A549 (cell line): ENCODE measurements around the gene CXCL1. TPM values are rescaled to one million over a fixed set of nuclear protein-coding genes. Genes with fewer than 3 reads are reported as not detected.

Source experiments
- ATAC-seq, 2 experiments: fragments of 200-7000 bp in 1 of 2; fragments of >200 bp in 1 of 2; cut with Nextera tagmentation in 1 of 2; cut with Tn5 transposase in 1 of 2; 3 replicates each; pipeline versions ENCODE4 v1.8.0 to v1.9.1; 2018 to 2020; ENCODE audit warnings: mild to moderate bottlenecking in 1 of 2, moderate library complexity in 1 of 2
- CTCF ChIA-PET: fragments of 300-600 bp; sonication (Branson Sonifier 250); formaldehyde crosslinking; extraction: SDS; loops from one replicate; lab custom pipeline; 2021; ENCODE audit warnings: antibody characterized with exemption, inconsistent platforms; lab: Yijun Ruan, JAX
- POLR2A ChIA-PET: fragments of 350-600 bp; formaldehyde crosslinking; extraction: SDS; loops from one replicate; lab custom pipeline; 2021; ENCODE audit warnings: antibody characterized with exemption, inconsistent platforms; lab: Yijun Ruan, JAX
- DNase-seq, 2 experiments: peaks; one replicate each; pipeline versions ENCODE4 v3.0.0 to v3.0.0-alpha.2; 2011 to 2016; ENCODE audit warnings: low read depth in 1 of 2, low spot score in 1 of 2
- FAIRE-seq: peaks from 2 replicates; lab custom pipeline; 2011; peaks lifted over from hg19 to GRCh38; lab: Jason Lieb, UNC
- H3K27ac ChIP-seq, 2 experiments: fragments of >200 bp; sonication (Bioruptor Twin); formaldehyde crosslinking; 3 replicates each; pipeline ENCODE4 v1.5.1; 2016 to 2017
- H3K4me1 ChIP-seq: fragments of >200 bp; sonication (Bioruptor Twin); formaldehyde crosslinking; 3 replicates; pipeline ENCODE4 v1.6.1; 2016
- H3K4me2 ChIP-seq: fragments of >200 bp; sonication (Bioruptor Twin); formaldehyde crosslinking; 3 replicates; pipeline ENCODE4 v1.6.1; 2016
- H3K4me3 ChIP-seq: fragments of >200 bp; sonication (Bioruptor Twin); formaldehyde crosslinking; 3 replicates; pipeline ENCODE4 v1.5.1; 2016
- H3K9me3 ChIP-seq: fragments of >200 bp; sonication (Bioruptor Twin); formaldehyde crosslinking; 3 replicates; pipeline ENCODE4 v1.6.1; 2016
- CHD2 ChIP-seq: fragments of 150-350 bp; IDR thresholded peaks from 2 replicates; pipeline ENCODE4 v1.6.1; 2014; ENCODE audit warnings: low read length; ENCODE audit not compliant: partially characterized antibody
- E2F6 ChIP-seq: IDR thresholded peaks from 2 replicates; pipeline ENCODE4 v1.6.1; 2012; ENCODE audit warnings: low read depth, borderline replicate concordance
- ELK1 ChIP-seq: fragments of 150-350 bp; IDR thresholded peaks from 2 replicates; pipeline ENCODE4 v1.6.1; 2014; ENCODE audit warnings: low read depth, mild to moderate bottlenecking, low read length
- FOSB ChIP-seq: fragments of 250-450 bp; sonication (Bioruptor Pico); IDR thresholded peaks from 2 replicates; pipeline ENCODE4 v1.5.0; 2020; ENCODE audit warnings: mild to moderate bottlenecking, moderate library complexity
- GATA3 ChIP-seq: IDR thresholded peaks from 2 replicates; pipeline ENCODE4 v1.6.1; 2012; ENCODE audit warnings: borderline replicate concordance
- HES2 ChIP-seq: fragments of >200 bp; sonication (Bioruptor Twin); formaldehyde crosslinking; IDR thresholded peaks from 2 replicates; pipeline ENCODE4 v1.6.1; 2016
- HOXA7 ChIP-seq: fragments of 250-450 bp; sonication (Bioruptor Pico); IDR thresholded peaks from 2 replicates; pipeline ENCODE4 v1.5.0; 2020; ENCODE audit warnings: mild to moderate bottlenecking, moderate library complexity
- HOXB5 ChIP-seq: fragments of 250-450 bp; sonication (Bioruptor Pico); IDR thresholded peaks from 2 replicates; pipeline ENCODE4 v1.5.0; 2020; ENCODE audit warnings: mild to moderate bottlenecking, moderate library complexity
- JUNB ChIP-seq: fragments of >200 bp; sonication (Bioruptor Twin); formaldehyde crosslinking; IDR thresholded peaks from 2 replicates; pipeline ENCODE4 v1.6.1; 2016
- KDM1A ChIP-seq: fragments of 200-600 bp; sonication (generic); IDR thresholded peaks from 2 replicates; pipeline ENCODE4 v1.6.1; 2016; ENCODE audit warnings: low read depth, mild to moderate bottlenecking
- KDM5A ChIP-seq: fragments of 200-600 bp; sonication (generic); IDR thresholded peaks from 2 replicates; pipeline ENCODE4 v1.6.1; 2016; ENCODE audit warnings: antibody characterized with exemption, mild to moderate bottlenecking
- MYC ChIP-seq: IDR thresholded peaks from 2 replicates; pipeline ENCODE4 v1.6.1; 2012; ENCODE audit warnings: mild to moderate bottlenecking, inconsistent platforms, low read length, improper control_type of control experiment, borderline replicate concordance
- NFE2L2 ChIP-seq: fragments of 150-350 bp; conservative IDR thresholded peaks from 2 replicates; pipeline ENCODE4 v1.6.1; 2014; ENCODE audit warnings: low read length
- PBX3 ChIP-seq: IDR thresholded peaks from 2 replicates; pipeline ENCODE4 v1.6.1; 2012
- PHF8 ChIP-seq: fragments of 200-600 bp; sonication (generic); IDR thresholded peaks from 2 replicates; pipeline ENCODE4 v1.6.1; 2016; ENCODE audit warnings: low read depth, mild to moderate bottlenecking, antibody characterized with exemption, moderate library complexity, borderline replicate concordance
- POLR2A ChIP-seq: IDR thresholded peaks from 2 replicates; pipeline ENCODE4 v1.6.1; 2012; ENCODE audit warnings: mild to moderate bottlenecking, low read length
- RARB ChIP-seq: fragments of 250-450 bp; sonication (Bioruptor Pico); IDR thresholded peaks from 2 replicates; pipeline ENCODE4 v1.8.0; 2021; ENCODE audit warnings: mild to moderate bottlenecking, moderate library complexity
- RCOR1 ChIP-seq: fragments of 150-350 bp; IDR thresholded peaks from 2 replicates; pipeline ENCODE4 v1.6.1; 2014; ENCODE audit warnings: antibody characterized with exemption, low read length, low read depth
- REST ChIP-seq: fragments of 200-600 bp; sonication (generic); IDR thresholded peaks from 2 replicates; pipeline ENCODE4 v1.6.1; 2016; ENCODE audit warnings: antibody characterized with exemption, mild to moderate bottlenecking, moderate library complexity
- RFX5 ChIP-seq: fragments of 450-650 bp; IDR thresholded peaks from 2 replicates; pipeline ENCODE4 v1.7.1; 2014; ENCODE audit warnings: antibody characterized with exemption, mild to moderate bottlenecking, moderate library complexity
- SMC3 ChIP-seq: fragments of >200 bp; sonication (Bioruptor Twin); formaldehyde crosslinking; IDR thresholded peaks from 3 replicates; pipeline ENCODE4 v1.6.1; 2018; ENCODE audit warnings: inconsistent platforms
- ZC3H11A ChIP-seq: fragments of 450-650 bp; IDR thresholded peaks from 2 replicates; pipeline ENCODE4 v1.6.1; 2014; ENCODE audit warnings: antibody characterized with exemption, mild to moderate bottlenecking
- ZSCAN20 ChIP-seq: fragments of 250-450 bp; sonication (Bioruptor Pico); IDR thresholded peaks from 2 replicates; pipeline ENCODE4 v1.8.0; 2022; ENCODE audit warnings: mild to moderate bottlenecking, moderate library complexity
- WGBS: methylation state at CpG from one replicate; pipeline ENCODE4 v1.1.6; 2017; ENCODE audit errors: missing lambda C conversion rate; 5-methylcytosine and 5-hydroxymethylcytosine counted together
- polyA plus RNA-seq, 4 experiments: library from polyadenylated mRNA; depleted of rRNA in 3 of 4; stranded (reverse); fragments of >200 nt; fragmentation: RNase III in 1 of 4; extraction: RNeasy Plus Mini Kit Qiagen cat#74134 plus additional on column Dnase treatment in 1 of 4; gene quantifications; 2 replicates in 3 of 4; 3 replicates in 1 of 4; pipeline ENCODE4 v1.2.3, GENCODE V29; 2011 to 2017
- TF ChIP-seq, protein P1 (sequence below): fragments of >200 bp; sonication (Bioruptor Twin); formaldehyde crosslinking; IDR thresholded peaks from 3 replicates; pipeline ENCODE4 v1.5.1; 2016

Gene CXCL1
- polyA plus RNA-seq, 2 of the 4 experiments (the other 2 are of a cell fraction): 14.9 to 20.0 TPM

- FAIRE-seq (no peak), DNase-seq (no peak), ATAC-seq (no peak)
- WGBS: 66% methylated on average over 4 of the region's 4 CpGs
- POLR2A ChIA-PET: no interaction called here
- H3K4me2 ChIP-seq: no peak overlapping the region
- H3K27ac ChIP-seq: no peak overlapping the region
- H3K4me3 ChIP-seq: no peak overlapping the region
- no peaks in the 10 kb centered on the region for H3K4me1 ChIP-seq
- CTCF ChIA-PET: interaction anchor here (1.2 to 1.3 kb wide), 3 partner anchors 131 to 206 kb away, joined by 3 to 4 read pairs (median 3); partner anchors contain the start of gene CXCL3
- H3K9me3 ChIP-seq: peaks cover 20% of the 10 kb centered on the region
- TF ChIP-seq CHD2 (no peak), HOXA7 (CRISPR knock-in tag) (no peak), ELK1 (no peak), KDM1A (no peak), NFE2L2 (no peak), PHF8 (no peak), POLR2A (no peak), HOXB5 (CRISPR knock-in tag) (no peak), E2F6 (no peak), KDM5A (no peak), HES2 (no peak), MYC (no peak), JUNB (no peak), REST (no peak)
These were observed 9.0 kb upstream of the CXCL1 start for GRCh38 chr4:73860181-73860580.

DNA sequence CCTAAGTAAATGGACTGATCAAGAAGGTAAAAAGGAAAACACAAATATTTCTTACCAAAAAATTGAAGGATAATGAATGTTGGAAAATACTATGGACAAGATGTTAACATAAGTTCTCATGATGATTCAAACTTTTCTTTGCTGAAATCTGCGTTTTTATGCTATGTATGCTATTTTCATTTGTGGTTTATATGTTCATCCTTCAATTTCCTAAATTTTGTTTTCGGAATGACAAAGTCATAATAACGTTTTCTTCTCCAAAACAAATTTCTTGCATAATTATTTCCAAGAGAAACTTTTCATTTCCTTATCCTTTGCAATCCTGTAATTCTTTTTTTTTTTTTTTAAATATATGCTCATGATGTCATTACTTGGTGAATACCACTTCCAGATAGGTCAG is 8.3 kb upstream of the CXCL1 start:
- ChIA-PET POLR2A (no interaction called here), CTCF (no interaction called here)
- Histone ChIP-seq H3K4me2 (no peak overlapping the region), H3K4me3 (no peak overlapping the region), H3K4me1 (no peaks in the 10 kb centered on the region), H3K9me3 (peaks cover 17% of the 10 kb centered on the region), H3K27ac (no peak overlapping the region)
- TF ChIP-seq RFX5 (no peak), HOXA7 (CRISPR knock-in tag) (no peak), HES2 (no peak), RCOR1 (no peak), FOSB (no peak), GATA3 (no peak), ZSCAN20 (no peak), PBX3 (no peak), ZC3H11A (no peak), SMC3 (no peak), RARB (CRISPR knock-in tag) (no peak), ELK1 (no peak)
- TF ChIP-seq, protein P1, sequence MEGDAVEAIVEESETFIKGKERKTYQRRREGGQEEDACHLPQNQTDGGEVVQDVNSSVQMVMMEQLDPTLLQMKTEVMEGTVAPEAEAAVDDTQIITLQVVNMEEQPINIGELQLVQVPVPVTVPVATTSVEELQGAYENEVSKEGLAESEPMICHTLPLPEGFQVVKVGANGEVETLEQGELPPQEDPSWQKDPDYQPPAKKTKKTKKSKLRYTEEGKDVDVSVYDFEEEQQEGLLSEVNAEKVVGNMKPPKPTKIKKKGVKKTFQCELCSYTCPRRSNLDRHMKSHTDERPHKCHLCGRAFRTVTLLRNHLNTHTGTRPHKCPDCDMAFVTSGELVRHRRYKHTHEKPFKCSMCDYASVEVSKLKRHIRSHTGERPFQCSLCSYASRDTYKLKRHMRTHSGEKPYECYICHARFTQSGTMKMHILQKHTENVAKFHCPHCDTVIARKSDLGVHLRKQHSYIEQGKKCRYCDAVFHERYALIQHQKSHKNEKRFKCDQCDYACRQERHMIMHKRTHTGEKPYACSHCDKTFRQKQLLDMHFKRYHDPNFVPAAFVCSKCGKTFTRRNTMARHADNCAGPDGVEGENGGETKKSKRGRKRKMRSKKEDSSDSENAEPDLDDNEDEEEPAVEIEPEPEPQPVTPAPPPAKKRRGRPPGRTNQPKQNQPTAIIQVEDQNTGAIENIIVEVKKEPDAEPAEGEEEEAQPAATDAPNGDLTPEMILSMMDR: no peak
- no peak for ATAC-seq
- FAIRE-seq: no peak
- DNase-seq: no peak
- 81% methylated on average over 3 of the region's 3 CpGs for WGBS
